Urothelium cell line (cell line): Measurements from ENCODE around the gene MTOR.

ENCODE experiments used
- DNase-seq: peaks from one replicate; pipeline ENCODE4 v3.0.0; 2011; ENCODE audit warnings: low spot score, mixed read lengths
- FAIRE-seq: peaks from 2 replicates; lab custom pipeline; 2011; peaks lifted over from hg19 to GRCh38; lab: Jason Lieb, UNC

MTOR gene

DNA sequence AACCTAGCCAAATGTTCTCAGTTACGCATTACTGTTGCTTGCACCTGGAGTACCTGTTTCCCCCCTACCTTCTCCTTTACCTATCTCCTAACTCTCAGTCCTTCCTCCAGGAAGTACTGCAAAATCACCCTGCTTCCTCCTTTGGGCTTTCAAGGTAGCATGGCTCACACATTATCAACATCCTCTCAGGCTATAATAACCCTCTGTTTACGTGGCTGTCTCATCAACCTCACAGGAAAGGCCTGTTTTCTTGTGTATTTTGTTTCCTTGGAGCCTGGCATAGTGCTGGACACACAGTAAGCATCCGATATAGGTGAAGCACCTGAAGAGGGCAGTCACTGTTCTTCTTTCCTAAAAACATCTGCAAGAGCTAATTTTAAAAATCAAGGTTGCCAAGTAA, 105.9 kb downstream of the MTOR start:
- FAIRE-seq (no peak), DNase-seq (no peak)

DNA sequence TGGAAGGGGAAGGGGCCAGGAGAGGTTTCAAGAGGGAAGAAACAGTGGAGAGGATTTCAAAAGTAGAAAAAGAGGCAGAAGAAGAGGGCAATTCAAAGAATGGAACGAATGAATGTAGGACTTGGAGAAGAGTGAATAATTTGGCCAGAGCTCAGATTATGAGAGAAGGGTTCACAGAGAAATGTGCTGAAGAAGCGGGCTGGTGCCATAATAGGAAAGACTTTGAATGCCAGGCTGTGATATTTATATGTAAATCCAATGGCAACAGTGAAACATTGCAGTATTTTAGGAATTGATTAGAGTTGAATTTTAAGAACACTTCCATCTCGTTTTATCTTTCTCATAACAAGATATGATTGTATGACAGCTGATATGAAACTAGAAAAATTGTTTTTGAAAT, 109.2 kb downstream of the MTOR start:
- no peak for FAIRE-seq
- no peak for DNase-seq

DNA sequence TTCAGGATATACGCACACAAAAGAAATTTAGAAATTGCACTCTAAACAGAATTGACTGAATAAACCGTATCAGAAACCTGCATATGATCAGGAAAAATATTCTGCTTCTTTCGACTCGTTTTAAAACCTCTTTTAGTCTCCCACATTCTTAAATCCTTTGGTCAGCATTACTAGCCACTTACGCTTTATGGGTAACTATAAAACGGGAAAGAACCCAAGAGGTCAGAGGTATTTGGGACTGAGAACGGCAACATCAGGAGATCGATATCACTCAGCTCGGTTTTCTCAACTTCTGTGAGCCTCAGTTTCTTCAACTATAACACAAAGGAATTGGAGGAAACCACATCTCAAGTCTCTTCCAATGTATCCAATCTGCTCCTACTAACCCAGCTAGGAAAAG, 109.6 kb downstream of the MTOR start:
- no peak for DNase-seq
- no peak for FAIRE-seq

DNA sequence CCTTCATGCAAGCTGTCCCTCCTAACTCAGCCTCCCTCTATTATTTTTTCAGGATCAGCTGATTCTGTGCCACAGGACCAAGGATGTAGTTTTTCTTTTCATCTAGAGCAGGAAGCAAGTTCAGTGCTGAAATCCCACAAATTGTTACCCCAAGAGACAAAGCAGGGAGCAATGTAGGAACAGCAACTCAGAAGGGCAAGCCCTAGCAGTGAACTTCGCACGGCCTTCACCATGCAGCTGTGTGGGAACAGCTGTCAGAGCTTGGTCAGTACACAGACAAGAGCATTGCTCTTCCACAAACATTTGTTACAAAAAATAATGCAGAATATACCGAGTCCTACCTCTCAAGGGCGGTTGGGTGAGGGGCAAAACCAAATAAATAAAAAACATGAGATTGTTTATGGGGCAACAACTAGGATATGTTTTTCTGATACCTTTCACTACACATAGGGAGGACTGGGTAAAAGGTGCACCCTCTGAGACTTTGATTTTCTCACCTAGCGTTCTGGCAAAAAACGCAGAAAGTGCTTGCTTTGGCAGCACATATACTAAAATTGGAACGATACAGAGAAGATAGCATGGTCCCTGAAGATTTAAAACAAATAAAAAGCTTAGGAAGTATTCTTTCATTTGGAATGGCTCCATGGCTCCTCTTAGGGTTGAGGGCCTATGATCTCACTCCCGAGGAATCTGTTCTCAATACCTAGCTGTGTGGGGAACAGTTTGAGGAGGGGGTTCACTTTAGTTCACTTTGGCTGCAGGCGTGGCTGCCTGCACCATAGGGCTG, 110.3 kb downstream of the MTOR start:
- DNase-seq: no peak
- FAIRE-seq: no peak

DNA sequence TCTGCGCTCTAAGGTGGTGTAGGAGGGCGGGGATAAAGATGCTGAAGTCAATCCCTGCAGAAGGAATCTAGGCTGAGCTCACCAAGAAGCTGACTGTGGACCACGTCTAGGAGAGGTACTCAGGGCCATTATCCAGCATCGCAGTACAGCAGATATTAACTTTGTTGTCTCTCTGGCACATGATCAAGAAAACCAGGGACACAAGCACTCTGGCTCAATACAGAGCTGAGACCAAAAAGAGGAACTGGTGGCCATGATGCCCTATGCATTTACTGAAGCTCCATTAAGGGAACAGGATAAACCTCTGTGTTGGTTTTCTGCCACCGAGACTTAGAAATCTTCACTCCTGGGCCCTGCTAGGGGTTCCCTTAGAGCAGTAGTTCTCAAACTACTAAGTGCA, 111.2 kb downstream of the MTOR start:
- no peak for FAIRE-seq
- DNase-seq: no peak

DNA sequence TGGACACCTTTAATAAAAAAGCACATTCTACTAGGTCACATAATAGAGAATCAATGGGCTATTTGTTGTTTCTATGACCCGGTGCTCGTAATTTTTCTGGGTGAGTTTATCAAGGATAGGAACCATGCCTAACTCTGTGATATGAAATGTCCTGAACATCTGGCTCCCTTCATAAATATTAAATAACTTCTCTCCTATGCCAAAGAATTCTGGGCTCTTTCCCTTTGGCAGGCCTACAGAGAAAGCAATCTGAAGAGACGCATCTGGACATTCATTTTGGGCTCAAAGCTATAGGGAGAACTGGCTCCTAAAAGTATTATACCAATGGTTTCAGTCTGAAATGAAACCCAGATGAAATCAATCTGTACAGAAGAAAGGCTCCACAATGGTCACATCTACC, 112.0 kb downstream of the MTOR start:
- DNase-seq: no peak

DNA sequence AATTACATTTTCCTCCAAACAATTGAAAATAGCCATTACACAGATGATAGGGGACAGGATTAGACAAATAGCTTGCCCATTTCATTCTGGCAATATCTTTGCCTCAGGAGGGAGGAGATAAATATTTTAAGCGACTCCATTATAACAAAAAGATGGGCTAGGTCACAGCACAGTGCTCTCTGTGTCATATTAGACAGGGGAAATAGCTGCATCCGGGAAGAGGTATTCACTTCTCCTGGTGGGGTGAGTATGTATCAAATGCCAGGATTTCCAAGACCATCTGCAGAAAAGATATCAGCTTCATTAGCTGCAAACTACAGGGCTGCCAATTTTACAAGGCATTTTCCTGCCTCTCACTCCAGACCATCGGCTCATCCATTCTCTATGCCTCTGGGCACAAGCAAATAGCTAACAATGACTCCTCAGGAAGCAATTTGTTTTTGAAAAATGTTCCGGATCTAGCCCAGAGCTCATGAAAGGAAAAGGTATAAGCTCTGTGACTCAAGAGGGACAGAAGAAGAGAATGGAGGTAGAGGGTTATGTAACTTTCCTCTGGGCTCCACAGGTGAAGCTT, 115.1 kb downstream of the MTOR start:
- no peak for FAIRE-seq
- no peak for DNase-seq

More for the DNA sequence above, 112.0 kb downstream of the MTOR start:
- FAIRE-seq: no peak

DNA sequence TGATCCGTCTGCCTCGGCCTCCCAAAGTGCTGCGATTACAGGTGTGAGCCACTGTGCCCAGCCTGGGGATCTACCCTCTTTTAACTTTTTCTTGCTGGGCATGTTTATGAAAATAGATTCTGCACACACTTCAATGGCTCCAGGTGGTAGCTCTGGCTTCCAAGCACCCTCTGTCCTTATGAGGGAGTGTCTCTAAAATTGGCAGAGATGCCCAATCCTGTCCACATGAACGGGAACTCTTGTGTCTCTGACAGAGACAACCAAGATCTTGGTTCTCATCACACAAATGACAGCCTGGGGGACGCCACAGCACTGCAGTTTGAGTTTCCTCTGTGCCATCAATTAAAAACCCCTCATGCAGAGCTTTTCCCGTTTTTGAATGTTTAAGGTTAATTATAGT, 116.6 kb downstream of the MTOR start:
- FAIRE-seq: no peak
- DNase-seq: no peak

DNA sequence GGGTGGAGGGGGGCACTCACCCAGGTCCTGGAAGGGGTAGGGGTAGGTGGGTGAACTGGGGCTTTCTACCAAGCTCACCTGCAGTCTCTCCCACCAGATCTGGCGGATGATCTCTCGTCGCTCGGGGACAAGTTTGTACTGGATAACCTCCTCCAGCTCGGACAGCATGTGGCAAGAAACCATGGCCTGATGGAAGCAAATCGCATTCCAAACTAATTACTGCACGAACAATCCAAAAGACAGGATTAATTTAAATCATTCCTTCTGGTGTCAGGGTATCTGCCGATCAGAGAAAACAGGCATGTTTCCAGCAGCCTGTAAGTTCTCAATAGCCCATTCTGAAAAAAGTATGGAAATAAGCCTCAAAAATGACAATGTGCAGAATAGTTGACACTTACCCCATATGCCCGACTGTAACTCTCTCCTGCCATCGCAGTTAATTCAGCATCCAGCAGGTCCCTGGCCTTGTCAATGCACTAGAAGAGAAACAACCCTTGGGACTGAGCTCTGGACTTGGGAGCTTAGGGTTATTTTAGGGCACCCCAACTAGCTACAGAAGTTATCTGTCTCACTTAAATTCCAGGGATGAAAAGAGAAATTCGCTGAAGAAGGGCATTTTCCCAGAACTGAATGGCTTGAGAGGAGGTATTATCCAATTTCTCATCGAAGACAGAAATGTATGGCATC, 117.6 kb downstream of the MTOR start:
- DNase-seq: no peak
- no peak for FAIRE-seq

DNA sequence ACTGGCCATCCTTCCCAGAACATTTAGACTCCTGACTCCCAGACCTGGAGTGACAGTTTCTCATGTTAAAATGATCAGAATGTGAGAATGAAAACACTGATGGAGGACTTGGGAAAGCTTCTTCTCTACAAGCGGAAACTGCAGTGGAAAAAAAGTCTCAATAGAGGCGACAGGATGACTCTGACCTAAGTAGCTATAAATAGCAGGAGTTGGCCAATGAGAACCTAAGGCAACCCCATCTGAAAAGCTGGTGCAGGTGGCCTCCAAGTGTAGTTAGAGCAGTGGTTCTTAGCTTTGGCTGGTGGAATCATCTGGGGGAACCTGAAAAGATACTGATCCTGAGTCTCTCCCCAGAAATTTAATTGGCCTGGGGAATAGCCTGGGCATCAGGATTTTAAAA, 118.4 kb downstream of the MTOR start:
- no peak for FAIRE-seq
- no peak for DNase-seq

DNA sequence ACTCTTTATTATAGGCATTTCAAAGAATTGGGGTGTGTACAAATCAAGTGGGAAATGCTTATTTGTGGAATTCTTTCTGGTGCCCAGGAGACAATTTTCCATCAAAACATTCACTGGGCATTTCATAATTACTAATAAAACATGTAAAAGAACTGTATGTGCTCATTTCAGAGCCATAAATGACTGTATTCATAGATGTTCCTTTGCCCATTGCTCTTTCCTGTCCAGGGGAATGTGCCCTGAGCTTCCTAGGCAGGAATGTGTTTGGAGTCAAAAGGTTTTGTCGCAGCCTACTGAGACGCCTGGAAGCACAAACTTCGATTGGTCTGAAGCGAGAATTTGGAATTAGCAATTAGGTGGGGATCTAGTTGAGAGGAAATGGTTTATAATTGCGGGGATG, 119.0 kb downstream of the MTOR start:
- FAIRE-seq: no peak

DNA sequence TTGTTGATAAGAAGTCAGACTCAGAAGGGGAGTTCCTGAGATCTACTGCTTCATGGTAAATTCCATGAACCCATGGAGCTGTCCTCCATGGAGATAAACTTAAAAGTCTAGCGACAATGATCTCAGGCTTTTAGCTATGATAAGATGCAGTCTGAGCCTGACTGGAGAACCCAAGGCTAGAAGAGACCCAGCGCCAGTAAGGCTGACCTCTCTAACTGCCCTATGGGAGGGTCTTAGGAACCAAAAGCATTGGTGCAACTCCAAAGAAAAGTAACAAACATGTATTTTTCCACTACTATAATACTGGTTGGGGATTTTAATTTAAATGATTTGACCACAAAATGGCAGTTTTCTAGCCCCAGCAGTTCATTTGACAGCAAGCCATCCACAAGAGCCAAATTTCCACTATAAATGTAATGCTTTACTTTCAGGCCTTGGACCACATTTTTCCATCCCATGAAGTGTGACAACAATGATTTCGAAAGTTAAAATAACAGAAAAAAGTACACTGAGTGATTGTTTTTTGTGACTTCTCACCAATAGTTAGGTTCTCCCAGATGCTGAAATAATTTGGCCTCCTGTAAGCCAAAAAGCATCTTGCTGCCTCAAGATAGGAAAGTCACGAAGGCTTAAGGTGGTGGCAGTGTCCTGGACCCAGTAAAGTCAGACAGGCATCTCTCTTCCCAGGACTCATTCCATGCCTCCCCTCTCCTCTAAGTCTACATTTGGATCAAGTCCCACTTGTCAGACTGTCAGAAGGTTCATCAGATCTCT, 119.5 kb downstream of the MTOR start:
- DNase-seq (no peak), FAIRE-seq (no peak)

More for the DNA sequence above, 119.0 kb downstream of the MTOR start:
- no peak for DNase-seq

DNA sequence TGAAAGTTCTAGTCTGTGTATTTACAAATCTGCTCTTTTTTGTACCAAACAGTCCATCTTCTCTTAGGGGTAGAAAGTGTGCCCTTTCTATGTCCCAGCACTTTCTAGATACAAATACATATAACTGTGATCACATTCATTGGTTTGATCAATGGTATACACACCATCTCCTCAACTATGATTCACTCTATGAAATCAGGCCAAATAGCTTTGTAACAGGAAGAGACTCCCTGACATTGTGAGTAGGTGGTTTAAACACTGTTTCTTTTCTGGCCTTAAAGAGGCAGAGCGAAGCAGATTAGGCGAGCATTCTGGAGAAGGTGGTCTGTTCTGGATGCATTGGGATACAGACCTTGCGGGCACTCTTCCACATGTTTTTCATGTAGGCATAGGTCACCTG, 123.4 kb downstream of the MTOR start:
- no peak for DNase-seq
- FAIRE-seq: no peak

DNA sequence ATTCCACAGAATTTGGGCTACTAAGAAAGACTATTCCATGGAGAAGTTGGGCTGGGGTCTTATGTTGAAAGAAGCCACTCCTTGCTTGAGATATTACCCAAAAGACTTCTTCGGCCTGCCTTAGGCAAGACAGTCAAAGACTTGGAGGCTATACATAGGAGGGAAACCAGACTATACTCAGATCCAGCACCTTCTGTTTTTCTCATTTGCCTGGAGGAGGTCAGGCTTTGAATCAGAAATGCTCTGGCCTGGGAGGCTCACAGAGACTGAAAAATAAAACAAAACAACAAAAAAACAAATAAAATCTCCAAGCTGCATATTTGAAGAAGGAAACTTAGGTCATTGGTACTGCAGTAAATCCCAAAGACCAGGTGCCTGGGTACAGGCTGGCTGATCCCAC, 124.3 kb downstream of the MTOR start:
- no peak for DNase-seq

DNA sequence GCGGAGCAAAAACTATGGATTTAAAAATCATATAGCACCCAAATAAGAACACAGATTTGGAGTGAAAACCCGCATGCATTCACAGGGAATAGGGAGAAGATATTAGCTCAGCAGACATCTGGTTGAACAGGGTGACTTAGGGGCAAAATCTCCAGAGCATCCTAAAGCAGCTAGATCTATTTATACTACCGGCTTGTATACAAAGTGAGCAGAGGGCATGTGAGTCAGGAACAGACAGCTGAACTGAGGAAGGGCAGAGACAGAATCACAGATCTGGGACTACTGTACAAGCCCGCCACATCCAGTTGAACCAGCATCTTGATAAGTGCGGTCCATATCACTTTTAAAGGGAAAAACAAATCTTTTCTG, 127.5 kb downstream of the MTOR start:
- DNase-seq: no peak
- no peak for FAIRE-seq

More for the DNA sequence above, 124.3 kb downstream of the MTOR start:
- no peak for FAIRE-seq

DNA sequence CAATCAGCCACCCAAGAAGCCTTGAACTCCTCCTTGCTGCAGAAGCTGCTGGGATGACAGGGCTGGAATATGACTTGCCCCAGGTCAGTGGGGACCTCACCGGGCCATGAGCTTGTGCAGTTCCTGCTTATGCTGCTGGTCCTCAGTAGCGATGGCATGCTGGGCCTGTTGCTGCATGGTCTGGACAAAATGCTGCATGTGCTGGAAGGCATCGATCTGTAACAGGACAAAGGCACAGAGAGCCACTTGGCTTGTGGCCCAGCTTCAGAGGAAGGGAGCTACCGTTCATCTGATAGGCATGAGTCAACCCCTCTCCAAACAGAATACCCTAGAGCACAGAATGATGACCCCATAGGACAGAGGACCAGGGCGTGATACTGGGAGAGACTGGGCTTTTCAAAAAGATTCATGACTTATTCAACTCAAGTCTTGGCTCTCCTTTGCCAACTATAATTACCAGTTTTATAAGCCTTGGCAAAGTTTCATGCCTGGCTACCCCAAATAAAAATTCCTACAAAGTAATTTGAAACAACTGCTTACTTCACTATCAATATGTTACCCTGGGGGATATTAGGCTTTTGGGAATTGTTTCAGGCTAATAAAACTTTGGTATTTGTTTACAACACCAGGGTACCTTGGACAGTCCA, 128.0 kb downstream of the MTOR start:
- DNase-seq (no peak), FAIRE-seq (no peak)

DNA sequence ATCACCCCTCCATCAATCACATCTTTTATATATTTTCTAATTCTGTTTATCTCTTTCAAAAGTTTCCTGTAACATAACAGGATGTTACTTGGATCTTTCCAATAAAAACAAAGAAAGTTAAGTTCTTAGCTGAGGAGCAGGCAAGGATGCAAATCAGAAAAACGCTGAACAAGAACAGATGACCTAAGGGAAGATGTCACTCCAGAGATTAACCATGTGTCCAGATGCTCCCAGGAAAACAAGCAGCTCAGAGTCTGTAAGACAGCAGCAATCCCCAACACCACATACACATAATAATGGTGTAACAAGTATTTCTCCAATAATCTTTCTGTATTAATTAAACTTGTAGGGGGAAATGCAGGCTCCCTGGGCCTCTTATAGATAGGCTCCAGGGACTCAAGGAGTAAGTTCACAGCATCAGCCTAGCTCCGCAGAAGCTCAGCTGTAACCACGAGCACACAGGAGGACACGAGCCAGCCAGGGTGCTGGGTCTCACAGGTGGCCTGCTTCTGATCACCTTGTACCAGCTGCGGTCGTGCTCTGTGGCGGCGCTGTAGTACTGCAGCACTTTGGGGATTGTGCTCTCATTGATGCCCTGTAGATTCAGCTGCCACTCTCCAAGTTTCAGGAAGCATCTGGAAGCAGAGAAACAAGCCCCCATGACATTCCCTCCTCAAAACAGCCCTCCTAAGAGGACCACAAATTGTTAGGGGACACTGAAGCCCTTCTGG, 129.6 kb downstream of the MTOR start:
- DNase-seq: no peak
- no peak for FAIRE-seq

DNA sequence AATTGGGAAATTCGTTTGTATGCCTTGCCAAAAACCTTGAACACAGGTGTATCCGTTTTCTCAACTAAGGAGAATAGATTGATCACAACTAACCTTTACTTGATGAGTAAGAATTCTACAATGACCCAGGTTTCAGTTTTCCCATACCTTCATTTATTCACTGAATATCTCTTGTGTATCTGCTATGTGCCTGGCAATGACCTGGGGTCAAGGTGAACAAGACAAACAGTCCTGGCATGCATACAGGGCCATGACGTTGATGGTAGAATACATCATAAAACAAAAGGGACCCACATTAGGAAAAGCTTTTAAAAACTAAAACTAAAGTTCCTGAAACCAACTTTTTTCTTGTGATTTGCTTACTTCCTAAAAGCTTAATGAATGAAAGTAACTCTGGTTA, 130.5 kb downstream of the MTOR start:
- no peak for DNase-seq
- FAIRE-seq: no peak

DNA sequence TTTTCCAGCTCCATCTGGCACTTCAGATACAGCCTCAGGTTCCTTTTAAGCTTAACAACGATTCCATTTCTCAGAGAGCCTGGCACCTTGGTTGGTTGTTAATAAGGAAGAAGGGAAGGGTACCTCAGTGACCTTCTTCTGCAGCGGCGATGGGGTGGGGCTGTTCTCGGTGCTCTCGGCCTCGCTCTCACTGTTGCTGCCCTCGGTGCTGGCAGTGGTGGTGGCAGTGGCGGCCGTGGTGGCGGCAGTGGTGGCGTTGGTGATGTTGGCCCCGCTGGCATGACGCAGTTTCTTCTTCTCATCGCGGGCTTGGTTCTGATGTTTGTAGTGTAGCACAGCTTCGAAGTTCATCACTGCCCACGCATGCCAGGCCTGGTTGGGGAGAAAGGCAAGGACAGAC, 131.9 kb downstream of the MTOR start:
- FAIRE-seq (no peak), DNase-seq (no peak)

DNA sequence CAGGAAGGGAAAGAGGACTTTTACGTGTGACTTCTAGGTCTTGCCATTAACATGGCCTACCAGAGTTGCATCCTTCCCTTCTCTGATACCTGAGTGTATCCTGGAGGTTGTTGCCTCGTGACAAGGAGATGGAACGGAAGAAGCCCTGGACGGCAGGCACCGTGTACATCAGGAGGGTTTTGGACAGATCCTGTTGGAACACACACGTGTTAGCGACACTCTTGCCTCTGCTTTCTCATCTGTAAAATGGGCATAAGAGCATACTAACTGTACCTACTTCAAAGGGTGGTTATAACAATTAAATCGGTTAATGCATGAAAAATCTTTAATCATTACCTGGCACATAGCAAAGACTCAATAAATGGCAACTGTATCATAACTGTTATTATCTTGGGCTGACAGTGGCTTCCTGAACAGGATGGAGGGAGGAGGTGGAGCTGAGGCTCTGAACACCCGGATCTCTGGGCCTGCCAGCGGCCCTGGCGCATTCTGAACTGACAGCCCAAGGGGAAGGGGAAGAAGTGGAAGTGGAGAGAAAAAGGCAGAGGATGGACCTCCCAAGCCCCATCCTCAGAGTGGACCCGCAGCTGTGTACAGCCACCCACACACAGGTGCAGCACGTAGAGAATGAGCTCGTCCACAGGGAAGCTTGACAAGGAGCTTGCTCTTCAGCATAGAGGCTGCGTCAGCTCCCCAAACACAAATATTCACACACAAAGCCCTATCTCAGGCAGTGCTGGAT, 132.5 kb downstream of the MTOR start:
- FAIRE-seq (no peak), DNase-seq (no peak)
